ENCODE results near the gene GIMAP6. TPM values are rescaled to one million over a fixed set of nuclear protein-coding genes. Genes with fewer than 3 reads are reported as not detected.
"Not testable (repeated sequence)": the region's sequence is repeated elsewhere in the genome, so short reads cannot be mapped to it uniquely, and the experiment has no call there.

GIMAP6 gene
- total RNA-seq, 1 donor from 2014 or later = 61.7 TPM

GRCh38 chr7:150621376-150621775 lies 10.8 kb downstream of the GIMAP6 start:
- no peak for TF ChIP-seq CTCF (IDR thresholded peaks at IDR 0.05)
- DNase-seq = no peak
- Histone ChIP-seq H3K27me3 (no peaks in the 10 kb centered on the region), H3K36me3 (no peaks in the 10 kb centered on the region), H3K9me3 (no peaks in the 10 kb centered on the region), H3K4me1 (no peaks in the 10 kb centered on the region), H3K4me3 (no peak overlapping the region), H3K27ac (no peak overlapping the region)
- ATAC-seq = no peak
- intact Hi-C loops (cut with DNase I) = no loop called here

GRCh38 chr7:150620617-150621371 lies 11.4 kb downstream of the GIMAP6 start:
- intact Hi-C loops (cut with DNase I) = no loop called here
- ATAC-seq (no peak), DNase-seq (no peak)
- no peak for TF ChIP-seq CTCF (IDR thresholded peaks at IDR 0.05)
- no peaks in the 10 kb centered on the region for H3K27me3 ChIP-seq
- H3K4me3 ChIP-seq = no peak overlapping the region
- H3K9me3 ChIP-seq = no peaks in the 10 kb centered on the region
- no peaks in the 10 kb centered on the region for H3K36me3 ChIP-seq
- H3K4me1 ChIP-seq = no peaks in the 10 kb centered on the region
- no peak overlapping the region for H3K27ac ChIP-seq

- no peak for DNase-seq
- no peak for TF ChIP-seq CTCF (IDR thresholded peaks at IDR 0.05)
- intact Hi-C loops (cut with DNase I) = no loop called here
Observed at GRCh38 chr7:150620061-150620460, 12.1 kb downstream of the GIMAP6 start.

GRCh38 chr7:150615221-150615755 lies 16.9 kb downstream of the GIMAP6 start:
- H3K4me1 ChIP-seq; H3K36me3 ChIP-seq; DNase-seq; H3K9me3 ChIP-seq; H3K27me3 ChIP-seq; intact Hi-C loops (cut with DNase I); ATAC-seq; H3K27ac ChIP-seq; H3K4me3 ChIP-seq: not testable (repeated sequence)

More at GRCh38 chr7:150620061-150620460, 12.1 kb downstream of the GIMAP6 start:
- no peak for ATAC-seq
- Histone ChIP-seq H3K9me3 (no peaks in the 10 kb centered on the region), H3K27me3 (no peaks in the 10 kb centered on the region), H3K27ac (no peak overlapping the region), H3K36me3 (no peaks in the 10 kb centered on the region), H3K4me3 (no peak overlapping the region), H3K4me1 (no peaks in the 10 kb centered on the region)

GRCh38 chr7:150614426-150614825 lies 17.8 kb downstream of the GIMAP6 start:
- H3K36me3 ChIP-seq; H3K9me3 ChIP-seq; intact Hi-C loops (cut with DNase I); ATAC-seq; H3K27ac ChIP-seq; DNase-seq; H3K27me3 ChIP-seq; H3K4me3 ChIP-seq; H3K4me1 ChIP-seq: not testable (repeated sequence)

GRCh38 chr7:150613880-150614279 lies 18.3 kb downstream of the GIMAP6 start:
- intact Hi-C loops (cut with DNase I) = no loop called here

More at GRCh38 chr7:150613880-150614279, 18.3 kb downstream of the GIMAP6 start:
- Histone ChIP-seq H3K4me1 (no peaks in the 10 kb centered on the region), H3K27me3 (no peaks in the 10 kb centered on the region), H3K27ac (no peak overlapping the region), H3K9me3 (no peaks in the 10 kb centered on the region), H3K4me3 (no peak overlapping the region), H3K36me3 (no peaks in the 10 kb centered on the region)
- TF ChIP-seq CTCF (IDR thresholded peaks at IDR 0.05) = no peak
- ATAC-seq = no peak
- no peak for DNase-seq

Measured in upper lobe of right lung (tissue), 1 donor.